GM10248 (cell line): ENCODE measurements around the gene CYBRD1.
A peak's percentile ranks its signal among the peaks of the same experiment; 100 is the strongest.

ENCODE experiments used
- CTCF ChIA-PET: fragments of 300-600 bp; sonication (Branson Sonifier 250); formaldehyde crosslinking; extraction: SDS; loops from one replicate; lab custom pipeline; 2021; ENCODE audit warnings: antibody characterized with exemption; lab: Yijun Ruan, JAX
- POLR2A ChIA-PET: fragments of 350-650 bp; sonication (Branson Sonifier 250); formaldehyde crosslinking; extraction: SDS; loops from one replicate; lab custom pipeline; 2020; ENCODE audit warnings: antibody characterized with exemption; lab: Yijun Ruan, JAX
- DNase-seq: peaks from one replicate; pipeline ENCODE4 v3.0.0; 2012; ENCODE audit errors: extremely low spot score
- TF ChIP-seq, protein P1 (sequence below): IDR thresholded peaks from 2 replicates; pipeline ENCODE4 v1.5.1; 2012; ENCODE audit warnings: mild to moderate bottlenecking, low read depth; ENCODE audit errors: extremely low read depth, missing control alignments, control extremely low read depth

CYBRD1 gene

DNA sequence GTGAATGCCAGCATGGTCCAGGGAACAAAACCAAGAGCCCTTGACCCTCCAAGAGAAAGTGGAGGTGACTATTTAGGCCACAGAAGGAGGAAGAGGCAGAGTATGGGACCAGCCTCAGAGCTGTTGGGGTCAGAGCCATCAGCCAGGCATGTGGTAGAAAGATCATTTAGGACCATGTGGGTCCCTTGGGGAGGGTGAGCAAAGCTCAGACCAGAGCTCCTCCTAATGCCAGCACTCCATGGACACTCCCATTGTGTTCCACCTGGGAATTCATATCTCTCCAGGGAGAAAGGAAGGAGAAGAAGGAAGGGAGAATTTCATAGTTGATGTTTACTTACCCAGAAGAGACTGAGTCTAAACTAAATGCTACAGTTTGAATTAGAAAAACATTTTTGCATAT, 73.2 kb downstream of the CYBRD1 start:
- CTCF ChIA-PET = interaction anchor here (1.3 to 2.7 kb wide), 4 partner anchors 9 to 21 kb away, joined by 3 to 9 read pairs (median 5); no protein-coding TSS in a partner anchor
- POLR2A ChIA-PET = no interaction called here

DNA sequence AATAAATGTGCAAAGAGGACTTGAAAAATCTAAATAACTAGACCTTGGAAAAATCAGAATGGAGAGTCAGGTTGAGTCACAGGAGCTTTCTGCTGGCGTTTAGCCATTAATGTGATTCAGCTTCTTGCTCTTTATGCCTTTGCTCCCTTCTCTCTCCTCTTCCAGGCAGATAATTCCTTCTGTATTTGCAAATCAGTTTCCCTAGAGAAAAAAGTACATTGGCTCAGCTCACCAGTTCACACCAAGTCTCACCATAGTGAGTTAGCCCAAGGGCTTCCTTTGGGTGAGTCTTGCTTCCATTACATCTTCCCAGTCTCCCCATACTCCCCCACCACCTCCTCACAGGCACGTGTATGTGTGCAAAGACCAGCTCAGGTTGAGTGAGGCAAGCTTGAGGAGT, 73.6 kb downstream of the CYBRD1 start:
- ChIA-PET CTCF (interaction anchor here (1.2 to 2.7 kb wide), 8 partner anchors 9 to 869 kb away, joined by 3 to 9 read pairs (median 5); no protein-coding TSS in a partner anchor), POLR2A (no interaction called here)
- DNase-seq = no peak
- TF ChIP-seq, protein P1, sequence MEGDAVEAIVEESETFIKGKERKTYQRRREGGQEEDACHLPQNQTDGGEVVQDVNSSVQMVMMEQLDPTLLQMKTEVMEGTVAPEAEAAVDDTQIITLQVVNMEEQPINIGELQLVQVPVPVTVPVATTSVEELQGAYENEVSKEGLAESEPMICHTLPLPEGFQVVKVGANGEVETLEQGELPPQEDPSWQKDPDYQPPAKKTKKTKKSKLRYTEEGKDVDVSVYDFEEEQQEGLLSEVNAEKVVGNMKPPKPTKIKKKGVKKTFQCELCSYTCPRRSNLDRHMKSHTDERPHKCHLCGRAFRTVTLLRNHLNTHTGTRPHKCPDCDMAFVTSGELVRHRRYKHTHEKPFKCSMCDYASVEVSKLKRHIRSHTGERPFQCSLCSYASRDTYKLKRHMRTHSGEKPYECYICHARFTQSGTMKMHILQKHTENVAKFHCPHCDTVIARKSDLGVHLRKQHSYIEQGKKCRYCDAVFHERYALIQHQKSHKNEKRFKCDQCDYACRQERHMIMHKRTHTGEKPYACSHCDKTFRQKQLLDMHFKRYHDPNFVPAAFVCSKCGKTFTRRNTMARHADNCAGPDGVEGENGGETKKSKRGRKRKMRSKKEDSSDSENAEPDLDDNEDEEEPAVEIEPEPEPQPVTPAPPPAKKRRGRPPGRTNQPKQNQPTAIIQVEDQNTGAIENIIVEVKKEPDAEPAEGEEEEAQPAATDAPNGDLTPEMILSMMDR = no peak

More for the DNA sequence above, 73.2 kb downstream of the CYBRD1 start:
- TF ChIP-seq, protein P1 = no peak
- DNase-seq = no peak

- ChIA-PET CTCF (interaction anchor here (0.7 to 2.8 kb wide), 30 partner anchors 9 to 1077 kb away, joined by 3 to 26 read pairs (median 4); no protein-coding TSS in a partner anchor), POLR2A (no interaction called here)
- peak; percentile 80 for DNase-seq
- TF ChIP-seq, protein P1 = peak; percentile 84
Measured at GRCh38 chr2:171598713-171599319, 76.5 kb downstream of the CYBRD1 start.

- TF ChIP-seq, protein P1 = no peak
- ChIA-PET POLR2A (no interaction called here), CTCF (interaction anchor here (0.7 to 2.8 kb wide), 16 partner anchors 9 to 867 kb away, joined by 3 to 19 read pairs (median 4); no protein-coding TSS in a partner anchor)
- no peak for DNase-seq
Measured at GRCh38 chr2:171600126-171600525, 77.9 kb downstream of the CYBRD1 start.

GRCh38 chr2:171602352-171602751, 80.1 kb downstream of the CYBRD1 start:
- TF ChIP-seq, protein P1 = no peak
- POLR2A ChIA-PET = no interaction called here
- CTCF ChIA-PET = interaction anchor here (0.8 to 0.9 kb wide), 2 partner anchors 17 to 102 kb away, joined by 3 read pairs; no protein-coding TSS in a partner anchor
- no peak for DNase-seq
